Gastrocnemius medialis (tissue), 4 donors: ENCODE results near the gene ACOX1. TPM values are rescaled to one million over a fixed set of nuclear protein-coding genes. Genes with fewer than 3 reads are reported as not detected.

ENCODE experiments used
- ATAC-seq, 2 donors: fragments of 150-250 bp; one replicate each; pipeline ENCODE4 v1.9.1; 2016
- DNase-seq, 2 donors: peaks; one replicate each; pipeline ENCODE4 v3.0.0-alpha.2; 2019
- H3K27ac ChIP-seq, 4 donors: fragments of 200-600 bp; sonication (generic); 1 replicate in 1 of 4; 2 replicates in 3 of 4; pipeline ENCODE4 v1.5.1; 2016 to 2018; ENCODE audit warnings: mild to moderate bottlenecking in 2 of 4, moderate library complexity in 1 of 4
- H3K27me3 ChIP-seq, 3 donors: fragments of 200-600 bp; sonication (generic) in 2 of 3; 1 replicate in 1 of 3; 2 replicates in 2 of 3; pipeline versions ENCODE4 v1.5.1 to v1.6.0; 2016 to 2019; ENCODE audit warnings: mild to moderate bottlenecking in 1 of 3, moderate library complexity in 1 of 3
- H3K36me3 ChIP-seq, 2 donors: fragments of 200-600 bp; sonication (generic) in 1 of 2; one replicate each; pipeline ENCODE4 v1.5.1; 2017 to 2018
- H3K4me1 ChIP-seq, 2 donors: fragments of 200-600 bp; sonication (generic) in 1 of 2; one replicate each; pipeline ENCODE4 v1.5.1; 2016 to 2017; ENCODE audit warnings: mild to moderate bottlenecking in 2 of 2
- H3K4me3 ChIP-seq, 4 donors: fragments of 200-600 bp; sonication (generic) in 3 of 4; 1 replicate in 1 of 4; 2 replicates in 3 of 4; pipeline ENCODE4 v1.5.1; 2016 to 2019; ENCODE audit warnings: mild to moderate bottlenecking in 2 of 4
- H3K9me3 ChIP-seq, 3 donors: fragments of 200-600 bp; sonication (generic) in 2 of 3; 1 replicate in 1 of 3; 2 replicates in 2 of 3; pipeline ENCODE4 v1.5.1; 2016 to 2019
- POLR2A ChIP-seq, 2 donors: fragments of 450-650 bp; IDR thresholded peaks; one replicate each; pipeline ENCODE4 v1.6.1; 2017; ENCODE audit warnings: antibody characterized with exemption in 2 of 2, mild to moderate bottlenecking in 2 of 2, moderate library complexity in 2 of 2
- in situ Hi-C, 4 donors: fragments of 200-750 bp; cut with MboI; loops; one replicate each; pipeline versions ENCODE4 v1.15.0 to v1.8.0; 2017; ENCODE audit warnings: low sequenced_read_pairs in 4 of 4
- intact Hi-C: fragments of 100-400 bp; cut with DNase I; formaldehyde crosslinking; loops from one replicate; pipeline ENCODE4 v1.15.1; 2023; ENCODE audit warnings: low total_unique reads
- total RNA-seq, 4 donors: library from RNA; depleted of rRNA; stranded (reverse); fragments of >200 nt; gene quantifications; one replicate each; pipeline versions ENCODE4 v1.1.0 to v1.2.3, GENCODE V29; 2016
- TF ChIP-seq, protein P1 (sequence below), 5 experiments: fragments of 450-650 bp in 3 of 5; fragments of 200-600 bp in 2 of 5; sonication (generic) in 2 of 5; IDR thresholded peaks in 4 of 5; conservative IDR thresholded peaks in 1 of 5; 1 replicate in 4 of 5; 2 replicates in 1 of 5; pipeline ENCODE4 v1.5.1; 2016 to 2019; ENCODE audit warnings: antibody characterized with exemption in 5 of 5, mild to moderate bottlenecking in 3 of 5, moderate library complexity in 3 of 5

Gene ACOX1
- 10 to 100 TPM; 64.8 to 96.6 (median 80.7) TPM for total RNA-seq

DNA sequence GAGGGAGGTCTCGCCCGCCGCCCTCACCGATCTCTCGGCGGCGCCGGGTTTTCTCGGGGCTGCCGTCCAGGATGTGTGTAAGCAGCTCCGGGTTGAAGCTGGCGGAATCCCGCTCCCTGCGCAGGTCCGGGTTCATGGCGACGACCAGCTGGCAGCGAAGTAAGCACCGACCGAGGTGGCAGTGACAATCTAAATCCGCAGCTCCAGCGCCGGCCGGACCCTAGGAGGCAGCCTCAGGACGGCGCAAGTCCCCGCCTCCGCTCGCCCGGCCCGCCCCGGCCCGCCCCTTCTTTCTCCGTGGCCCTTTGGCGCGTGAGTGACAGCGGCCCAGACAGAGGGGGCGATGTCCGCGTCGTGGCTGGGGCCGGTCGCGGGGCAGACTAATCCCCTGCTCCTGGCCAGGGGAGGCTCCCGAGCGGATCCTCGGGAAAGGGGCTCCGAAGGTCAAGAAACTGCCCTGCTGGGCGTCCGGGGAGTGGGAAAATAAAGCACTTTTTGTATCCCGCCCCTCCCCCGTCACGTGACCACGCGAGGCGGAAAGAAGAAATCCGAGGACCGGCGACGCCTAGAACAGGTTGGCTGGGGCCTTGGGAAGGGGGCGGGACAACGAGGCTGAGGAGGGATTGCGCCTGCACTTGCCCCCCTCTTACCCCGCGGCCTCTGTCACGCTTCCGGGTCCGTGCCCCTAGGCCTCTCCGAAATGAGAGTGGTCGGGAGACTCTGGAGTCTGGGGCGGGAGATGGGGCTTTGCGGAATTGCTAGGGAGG is at the start of gene ACOX1, which contains the start of gene TEN1:
Gene ACOX1, minus strand, starts transcription at position 229 of the 767 bp plus-strand sequence. Its CDS starts 93 bp downstream, at position 136.
Gene TEN1, plus strand, starts transcription at position 303 of the 767 bp plus-strand sequence. CDS start 6,953 bp downstream, outside the sequence.
- in situ Hi-C loops = no loop called here
- peak; percentile 82 to 91 for TF ChIP-seq POLR2A (IDR thresholded peaks at IDR 0.05)
- TF ChIP-seq, protein P1, sequence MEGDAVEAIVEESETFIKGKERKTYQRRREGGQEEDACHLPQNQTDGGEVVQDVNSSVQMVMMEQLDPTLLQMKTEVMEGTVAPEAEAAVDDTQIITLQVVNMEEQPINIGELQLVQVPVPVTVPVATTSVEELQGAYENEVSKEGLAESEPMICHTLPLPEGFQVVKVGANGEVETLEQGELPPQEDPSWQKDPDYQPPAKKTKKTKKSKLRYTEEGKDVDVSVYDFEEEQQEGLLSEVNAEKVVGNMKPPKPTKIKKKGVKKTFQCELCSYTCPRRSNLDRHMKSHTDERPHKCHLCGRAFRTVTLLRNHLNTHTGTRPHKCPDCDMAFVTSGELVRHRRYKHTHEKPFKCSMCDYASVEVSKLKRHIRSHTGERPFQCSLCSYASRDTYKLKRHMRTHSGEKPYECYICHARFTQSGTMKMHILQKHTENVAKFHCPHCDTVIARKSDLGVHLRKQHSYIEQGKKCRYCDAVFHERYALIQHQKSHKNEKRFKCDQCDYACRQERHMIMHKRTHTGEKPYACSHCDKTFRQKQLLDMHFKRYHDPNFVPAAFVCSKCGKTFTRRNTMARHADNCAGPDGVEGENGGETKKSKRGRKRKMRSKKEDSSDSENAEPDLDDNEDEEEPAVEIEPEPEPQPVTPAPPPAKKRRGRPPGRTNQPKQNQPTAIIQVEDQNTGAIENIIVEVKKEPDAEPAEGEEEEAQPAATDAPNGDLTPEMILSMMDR (IDR thresholded peaks at IDR 0.05 in 4 of 5, conservative IDR thresholded peaks at IDR 0.05 in 1 of 5) = peak; percentile 32 to 60 (median 45)
- Histone ChIP-seq H3K9me3 (no peaks in the 10 kb centered on the region), H3K27ac (peak within 1 kb of the TSS; percentile 96 to 99 (median 98)), H3K4me3 (peak within 1 kb of the TSS; percentile 81 to 99 (median 92)), H3K4me1 (peaks cover 44 to 45% of the 10 kb centered on the region in 2 donors), H3K36me3 (no peaks in the 10 kb centered on the region), H3K27me3 (no peaks in the 10 kb centered on the region)
- intact Hi-C loops = loop anchor here (1.0 to 10.0 kb wide), 6 partner anchors 26 to 194 kb away; partner anchors contain the start of genes EXOC7, FBF1 and UNK
- peak; percentile 94 for ATAC-seq
- peak; percentile 97 to 98 for DNase-seq

DNA sequence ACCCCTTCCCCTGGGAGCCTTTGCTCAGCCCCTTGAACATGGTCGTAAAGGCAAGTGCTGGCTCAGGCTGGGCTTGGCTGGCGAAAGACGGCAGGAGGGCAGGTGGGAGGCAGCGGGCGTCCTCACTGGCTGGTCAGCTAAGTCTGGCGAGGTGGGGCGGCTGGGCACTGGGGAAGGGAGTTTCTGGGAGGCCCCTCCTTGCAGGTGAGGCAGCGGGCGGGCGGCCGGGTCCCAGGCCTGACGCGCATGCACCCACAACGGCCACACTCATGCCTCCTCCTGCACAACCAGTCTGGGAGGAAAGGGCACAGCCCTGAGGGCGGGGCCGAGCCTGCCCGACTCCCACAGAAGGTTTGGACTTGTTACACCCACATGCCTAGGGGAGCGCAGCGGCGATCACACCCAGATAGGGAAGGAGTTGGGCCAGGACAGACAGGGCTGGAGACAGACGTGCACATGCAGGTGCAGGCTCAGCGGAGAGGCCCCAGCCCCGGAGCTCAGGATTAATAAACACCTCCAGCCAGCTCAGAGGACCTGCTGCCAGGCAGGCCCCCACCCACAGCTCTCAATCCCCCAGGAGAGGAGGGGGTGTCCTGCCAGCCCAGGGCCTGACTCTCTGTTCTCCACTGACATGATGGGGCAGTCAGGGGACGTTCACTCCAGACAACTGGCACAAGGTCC is 48.3 kb upstream of the ACOX1 start, which contains the start of gene EVPL:
Gene EVPL, minus strand, starts transcription at position 148 of the 681 bp plus-strand sequence. Its CDS starts 108 bp downstream, at position 40.
- Histone ChIP-seq H3K36me3 (no peaks in the 10 kb centered on the region), H3K27me3 (no peaks in the 10 kb centered on the region), H3K9me3 (no peaks in the 10 kb centered on the region), H3K27ac (no peak within 1 kb of the TSS), H3K4me3 (no peak within 1 kb of the TSS), H3K4me1 (no peaks in the 10 kb centered on the region)
- TF ChIP-seq, protein P1 (IDR thresholded peaks at IDR 0.05 in 4 of 5, conservative IDR thresholded peaks at IDR 0.05 in 1 of 5) = no peak
- TF ChIP-seq POLR2A (IDR thresholded peaks at IDR 0.05) = no peak
- no peak for ATAC-seq
- no peak for DNase-seq
- in situ Hi-C loops (no loop called here), intact Hi-C loops (no loop called here)

DNA sequence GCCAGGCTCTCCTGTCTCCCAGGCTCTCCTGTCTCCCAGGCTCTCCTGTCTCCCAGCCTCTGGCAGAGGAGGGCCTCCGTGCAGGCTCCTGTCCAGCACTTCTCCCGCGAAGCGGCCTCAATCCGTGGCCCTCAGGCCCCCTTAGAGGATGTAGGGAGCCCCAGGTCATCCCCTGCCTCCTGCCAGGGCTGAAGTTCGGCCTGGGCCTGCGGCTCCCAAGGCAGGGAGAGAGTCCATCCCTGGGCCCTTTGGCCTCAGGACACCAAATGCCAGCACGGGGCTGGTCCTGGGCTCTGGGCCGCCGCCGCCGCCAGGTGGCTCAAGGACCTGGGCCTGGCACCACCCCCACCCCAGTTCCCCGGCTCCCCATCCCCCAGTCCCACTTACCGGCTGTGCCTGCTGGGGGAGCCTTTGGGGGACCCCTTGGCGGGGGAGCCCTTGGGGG is 47.8 kb upstream of the ACOX1 start:
- Histone ChIP-seq H3K4me1 (no peaks in the 10 kb centered on the region), H3K27me3 (no peaks in the 10 kb centered on the region), H3K4me3 (no peak overlapping the region), H3K27ac (no peak overlapping the region), H3K9me3 (no peaks in the 10 kb centered on the region), H3K36me3 (no peaks in the 10 kb centered on the region)
- DNase-seq = no peak
- intact Hi-C loops (no loop called here), in situ Hi-C loops (no loop called here)
- TF ChIP-seq POLR2A (IDR thresholded peaks at IDR 0.05) = no peak
- TF ChIP-seq, protein P1 (IDR thresholded peaks at IDR 0.05 in 4 of 5, conservative IDR thresholded peaks at IDR 0.05 in 1 of 5) = no peak
- no peak for ATAC-seq

DNA sequence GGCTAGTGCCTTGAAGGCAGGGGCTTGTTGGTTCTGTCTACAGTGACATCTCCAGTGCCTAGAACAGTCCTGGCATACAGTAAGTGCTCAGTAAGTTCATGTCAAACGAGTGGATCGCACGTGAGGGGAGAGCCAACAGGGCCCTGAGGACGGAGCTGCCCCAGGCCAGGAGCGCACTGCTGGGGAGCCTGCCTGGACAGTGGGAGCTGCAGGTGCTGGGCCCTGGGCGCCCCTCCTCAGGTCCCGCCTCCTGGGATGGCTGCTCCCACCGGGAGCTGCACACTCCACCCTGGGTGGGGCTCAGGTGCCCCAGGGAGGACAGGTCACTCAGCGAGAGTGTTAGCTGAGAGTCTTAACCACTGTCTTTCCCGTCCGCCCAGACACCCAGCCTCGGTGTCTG is 46.3 kb upstream of the ACOX1 start:
- intact Hi-C loops = no loop called here
- in situ Hi-C loops = no loop called here
- H3K27me3 ChIP-seq = no peaks in the 10 kb centered on the region
- H3K4me1 ChIP-seq = no peaks in the 10 kb centered on the region
- ATAC-seq (no peak), DNase-seq (no peak)
- no peaks in the 10 kb centered on the region for H3K36me3 ChIP-seq
- no peaks in the 10 kb centered on the region for H3K9me3 ChIP-seq
- H3K4me3 ChIP-seq = no peak overlapping the region
- TF ChIP-seq POLR2A (IDR thresholded peaks at IDR 0.05) = no peak
- TF ChIP-seq, protein P1 (IDR thresholded peaks at IDR 0.05 in 4 of 5, conservative IDR thresholded peaks at IDR 0.05 in 1 of 5) = no peak
- no peak overlapping the region for H3K27ac ChIP-seq
